ENCODE data around the gene FN3KRP.
A peak's percentile ranks its signal among the peaks of the same experiment; 100 is the strongest.
"Not testable (repeated sequence)": the region's sequence is repeated elsewhere in the genome, so short reads cannot be mapped to it uniquely, and the experiment has no call there.

Gene FN3KRP

GRCh38 chr17:82732118-82732743, 15.7 kb downstream of the FN3KRP start:
- no peak for DNase-seq (ENCODE audit: low read depth, low spot score)
- no CpG with 5 or more reads among the region's 13 CpGs for WGBS (ENCODE audit: insufficient coverage, insufficient read length)
- H3K9me3 ChIP-seq (ENCODE audit: control insufficient read depth, insufficient read depth, low read length): no peaks in the 10 kb centered on the region
- peaks cover 1% of the 10 kb centered on the region; the same call in 1 of the 2 replicates for H3K4me1 ChIP-seq (ENCODE audit: control insufficient read depth, insufficient read depth, low read length)
- H3K4me3 ChIP-seq (ENCODE audit: low read length): no peak overlapping the region
- H3K27ac ChIP-seq (ENCODE audit: low read length): no peak overlapping the region
- no peaks in the 10 kb centered on the region for H3K27me3 ChIP-seq (ENCODE audit: control insufficient read depth, insufficient read depth, low read length)
- no peaks in the 10 kb centered on the region; the same call in 1 of the 2 replicates for H3K36me3 ChIP-seq (ENCODE audit: control insufficient read depth, insufficient read depth, low read length)

- Histone ChIP-seq H3K4me1 (ENCODE audit: control insufficient read depth, insufficient read depth, low read length) (peaks cover 1% of the 10 kb centered on the region; the same call in 1 of the 2 replicates), H3K9me3 (ENCODE audit: control insufficient read depth, insufficient read depth, low read length) (no peaks in the 10 kb centered on the region), H3K27me3 (ENCODE audit: control insufficient read depth, insufficient read depth, low read length) (no peaks in the 10 kb centered on the region), H3K27ac (ENCODE audit: low read length) (no peak within 1 kb of the TSS), H3K4me3 (ENCODE audit: low read length) (peak within 1 kb of the TSS; percentile 71), H3K36me3 (ENCODE audit: control insufficient read depth, insufficient read depth, low read length) (0 out of 2 replicates have a peak, but pooled peaks cover 3% of the 10 kb centered on the region)
- no CpG with 5 or more reads among the region's 101 CpGs for WGBS (ENCODE audit: insufficient coverage, insufficient read length)
- DNase-seq (ENCODE audit: low read depth, low spot score): no peak
Observed at GRCh38 chr17:82734987-82735866, 18.7 kb downstream of the FN3KRP start, which contains the start of gene FN3K. Gene FN3K (plus strand): TSS chr17:82735615. CDS start chr17:82735637, 22 bp downstream.

DNA sequence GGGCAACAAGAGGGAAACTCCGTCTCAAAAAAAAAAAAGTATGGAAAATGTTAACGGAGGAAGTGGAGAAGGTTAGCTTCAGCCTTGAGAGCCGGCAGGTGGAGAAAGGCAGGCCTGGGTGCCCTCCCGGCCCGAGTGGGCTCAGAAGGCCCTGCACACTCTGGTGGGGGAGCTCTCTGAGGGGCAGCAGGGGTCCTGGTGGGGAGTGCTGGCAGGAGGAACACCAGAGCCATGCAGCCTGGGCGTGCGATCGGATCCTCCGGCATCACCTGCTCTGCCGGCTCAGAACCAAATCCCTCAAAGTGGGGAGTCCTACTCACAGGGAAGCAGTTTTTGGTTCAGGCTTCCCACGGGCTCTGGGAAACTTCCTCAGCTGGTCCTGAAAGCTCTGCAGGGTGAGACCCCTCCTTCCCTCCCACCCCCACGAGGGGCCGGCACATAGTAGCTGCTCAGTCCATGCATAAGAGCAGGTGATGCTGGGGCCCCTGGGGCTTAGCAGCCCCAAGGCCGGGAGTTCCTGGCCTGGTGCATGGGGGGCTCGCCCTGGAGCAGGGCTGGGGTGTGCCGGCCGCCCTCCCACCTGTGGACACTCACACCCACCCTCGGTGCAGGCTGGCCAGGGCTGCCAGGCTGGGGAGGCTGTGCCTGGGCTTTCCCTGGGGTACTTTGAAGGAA, 20.1 kb downstream of the FN3KRP start:
- WGBS (ENCODE audit: insufficient coverage, insufficient read length): no CpG with 5 or more reads among the region's 18 CpGs
- no peaks in the 10 kb centered on the region for H3K9me3 ChIP-seq (ENCODE audit: control insufficient read depth, insufficient read depth, low read length)
- H3K4me3 ChIP-seq (ENCODE audit: low read length): no peak overlapping the region
- no peak for DNase-seq (ENCODE audit: low read depth, low spot score)
- peaks cover 1% of the 10 kb centered on the region; the same call in 1 of the 2 replicates for H3K4me1 ChIP-seq (ENCODE audit: control insufficient read depth, insufficient read depth, low read length)
- peaks cover 7% of the 10 kb centered on the region; the same call in 1 of the 2 replicates for H3K36me3 ChIP-seq (ENCODE audit: control insufficient read depth, insufficient read depth, low read length)
- H3K27me3 ChIP-seq (ENCODE audit: control insufficient read depth, insufficient read depth, low read length): no peaks in the 10 kb centered on the region
- no peak overlapping the region for H3K27ac ChIP-seq (ENCODE audit: low read length)

- peaks cover 1% of the 10 kb centered on the region for H3K4me1 ChIP-seq (ENCODE audit: control insufficient read depth, insufficient read depth, low read length)
- H3K27me3 ChIP-seq (ENCODE audit: control insufficient read depth, insufficient read depth, low read length): no peaks in the 10 kb centered on the region
- no peaks in the 10 kb centered on the region for H3K9me3 ChIP-seq (ENCODE audit: control insufficient read depth, insufficient read depth, low read length)
- no CpG with 5 or more reads among the region's 26 CpGs for WGBS (ENCODE audit: insufficient coverage, insufficient read length)
- no peak overlapping the region for H3K27ac ChIP-seq (ENCODE audit: low read length)
- H3K4me3 ChIP-seq (ENCODE audit: low read length): no peak overlapping the region
- no peak for DNase-seq (ENCODE audit: low read depth, low spot score)
- H3K36me3 ChIP-seq (ENCODE audit: control insufficient read depth, insufficient read depth, low read length): peaks cover 7% of the 10 kb centered on the region; the same call in 1 of the 2 replicates
Observed at GRCh38 chr17:82737967-82738877, 21.7 kb downstream of the FN3KRP start.

GRCh38 chr17:82740906-82741759, 24.6 kb downstream of the FN3KRP start:
- Histone ChIP-seq H3K27ac (ENCODE audit: low read length) (no peak overlapping the region), H3K4me1 (ENCODE audit: control insufficient read depth, insufficient read depth, low read length) (no peaks in the 10 kb centered on the region; the same call in 1 of the 2 replicates), H3K9me3 (ENCODE audit: control insufficient read depth, insufficient read depth, low read length) (no peaks in the 10 kb centered on the region), H3K27me3 (ENCODE audit: control insufficient read depth, insufficient read depth, low read length) (no peaks in the 10 kb centered on the region), H3K36me3 (ENCODE audit: control insufficient read depth, insufficient read depth, low read length) (peaks cover 7% of the 10 kb centered on the region; the same call in 1 of the 2 replicates), H3K4me3 (ENCODE audit: low read length) (no peak overlapping the region)
- DNase-seq (ENCODE audit: low read depth, low spot score): no peak
- WGBS (ENCODE audit: insufficient coverage, insufficient read length): no CpG with 5 or more reads among the region's 10 CpGs

- Histone ChIP-seq H3K27me3 (ENCODE audit: control insufficient read depth, insufficient read depth, low read length) (no peaks in the 10 kb centered on the region), H3K9me3 (ENCODE audit: control insufficient read depth, insufficient read depth, low read length) (no peaks in the 10 kb centered on the region), H3K4me1 (ENCODE audit: control insufficient read depth, insufficient read depth, low read length) (no peaks in the 10 kb centered on the region; the same call in 1 of the 2 replicates), H3K36me3 (ENCODE audit: control insufficient read depth, insufficient read depth, low read length) (peaks cover 4% of the 10 kb centered on the region; the same call in 1 of the 2 replicates), H3K27ac (ENCODE audit: low read length) (no peak overlapping the region), H3K4me3 (ENCODE audit: low read length) (no peak overlapping the region)
- no CpG with 5 or more reads among the region's 16 CpGs for WGBS (ENCODE audit: insufficient coverage, insufficient read length)
- DNase-seq (ENCODE audit: low read depth, low spot score): no peak
Observed at GRCh38 chr17:82743344-82744219, 27.1 kb downstream of the FN3KRP start.

- H3K27me3 ChIP-seq (ENCODE audit: control insufficient read depth, insufficient read depth, low read length); DNase-seq (ENCODE audit: low read depth, low spot score); H3K4me3 ChIP-seq (ENCODE audit: low read length); H3K4me1 ChIP-seq (ENCODE audit: control insufficient read depth, insufficient read depth, low read length); H3K9me3 ChIP-seq (ENCODE audit: control insufficient read depth, insufficient read depth, low read length); H3K27ac ChIP-seq (ENCODE audit: low read length); H3K36me3 ChIP-seq (ENCODE audit: control insufficient read depth, insufficient read depth, low read length): not testable (repeated sequence)
- WGBS (ENCODE audit: insufficient coverage, insufficient read length): no CpG with 5 or more reads among the region's 7 CpGs
Observed at GRCh38 chr17:82744736-82745135, 28.2 kb downstream of the FN3KRP start.

DNA sequence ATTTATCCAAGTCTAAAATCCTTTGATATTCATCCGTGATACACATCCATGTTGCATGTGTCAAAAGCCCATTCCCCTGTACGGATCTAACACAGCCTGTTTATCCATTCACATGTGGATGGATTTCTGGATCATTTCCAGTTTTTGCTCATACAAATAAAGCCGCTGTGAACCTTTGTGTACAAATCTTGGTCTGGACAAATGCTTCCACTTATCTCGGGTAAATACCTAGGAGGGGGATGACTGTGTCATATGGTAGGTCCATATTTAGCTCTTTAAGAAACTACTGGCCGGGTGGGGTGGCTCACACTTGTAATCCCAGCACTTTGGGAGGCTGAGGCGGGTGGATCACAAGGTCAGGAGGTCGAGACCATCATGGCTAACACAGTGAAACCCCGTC, 29.0 kb downstream of the FN3KRP start:
- H3K9me3 ChIP-seq (ENCODE audit: control insufficient read depth, insufficient read depth, low read length): no peaks in the 10 kb centered on the region
- H3K27me3 ChIP-seq (ENCODE audit: control insufficient read depth, insufficient read depth, low read length): no peaks in the 10 kb centered on the region
- H3K4me1 ChIP-seq (ENCODE audit: control insufficient read depth, insufficient read depth, low read length): no peaks in the 10 kb centered on the region; the same call in 1 of the 2 replicates
- DNase-seq (ENCODE audit: low read depth, low spot score): no peak
- no peak overlapping the region for H3K4me3 ChIP-seq (ENCODE audit: low read length)
- no CpG with 5 or more reads among the region's 8 CpGs for WGBS (ENCODE audit: insufficient coverage, insufficient read length)
- peaks cover 4% of the 10 kb centered on the region; the same call in 1 of the 2 replicates for H3K36me3 ChIP-seq (ENCODE audit: control insufficient read depth, insufficient read depth, low read length)
- H3K27ac ChIP-seq (ENCODE audit: low read length): no peak overlapping the region
